Coronary artery (tissue), 2 donors: ENCODE results near the gene NKAP.
"Not testable (repeated sequence)": the region's sequence is repeated elsewhere in the genome, so short reads cannot be mapped to it uniquely, and the experiment has no call there.

Experiments used
- DNase-seq: peaks from one replicate; pipeline ENCODE4 v3.0.0-alpha.2; 2017; ENCODE audit warnings: low spot score
- H3K27ac ChIP-seq, 2 donors: fragments of 200-600 bp; sonication (generic); one replicate each; pipeline ENCODE4 v1.5.1; 2016 to 2019
- H3K4me3 ChIP-seq: fragments of 200-600 bp; sonication (generic); 2 replicates; pipeline ENCODE4 v1.5.1; 2016; ENCODE audit warnings: mild to moderate bottlenecking, moderate library complexity
- TF ChIP-seq, protein P1 (sequence below): fragments of 200-600 bp; sonication (generic); IDR thresholded peaks from one replicate; pipeline ENCODE4 v1.5.1; 2019; ENCODE audit warnings: antibody characterized with exemption

The NKAP gene

DNA sequence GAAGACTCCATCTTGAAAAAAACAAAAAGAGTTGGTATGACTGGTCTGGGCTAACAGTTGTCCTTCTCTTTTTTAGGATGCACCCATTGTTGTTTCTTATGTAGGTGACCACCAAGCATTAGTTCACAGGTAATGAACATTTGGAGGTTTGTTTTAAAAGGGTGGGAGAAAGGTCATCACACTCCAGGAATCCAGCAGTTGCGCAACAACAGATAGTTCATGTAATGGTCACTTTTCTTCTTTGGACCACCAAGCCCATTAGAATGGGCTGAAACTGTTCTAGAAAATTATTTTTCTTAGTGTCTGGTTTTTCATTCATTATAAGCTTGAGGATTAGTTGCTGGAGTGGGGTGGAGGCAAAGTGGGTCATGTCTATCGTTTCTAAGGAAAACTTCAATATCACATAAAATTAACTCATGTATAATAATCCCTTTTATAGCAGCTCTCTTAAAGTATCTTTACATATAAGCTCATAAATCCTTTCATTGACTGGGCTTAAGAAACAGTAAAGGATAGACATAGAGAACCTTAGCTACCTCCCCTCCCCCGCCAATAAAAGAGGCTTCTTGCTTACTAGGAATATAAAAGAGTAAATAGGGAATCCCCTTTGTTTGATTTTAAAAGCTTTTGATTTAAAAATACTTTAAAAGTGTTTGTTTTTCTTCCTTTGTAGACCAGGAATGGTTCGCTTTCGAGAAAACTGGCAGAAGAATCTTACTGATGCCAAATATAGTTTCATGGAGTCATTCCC is 23.5 kb downstream of the NKAP start:
- Histone ChIP-seq H3K4me3 (no peak overlapping the region), H3K27ac (no peak overlapping the region)
- TF ChIP-seq, protein P1, sequence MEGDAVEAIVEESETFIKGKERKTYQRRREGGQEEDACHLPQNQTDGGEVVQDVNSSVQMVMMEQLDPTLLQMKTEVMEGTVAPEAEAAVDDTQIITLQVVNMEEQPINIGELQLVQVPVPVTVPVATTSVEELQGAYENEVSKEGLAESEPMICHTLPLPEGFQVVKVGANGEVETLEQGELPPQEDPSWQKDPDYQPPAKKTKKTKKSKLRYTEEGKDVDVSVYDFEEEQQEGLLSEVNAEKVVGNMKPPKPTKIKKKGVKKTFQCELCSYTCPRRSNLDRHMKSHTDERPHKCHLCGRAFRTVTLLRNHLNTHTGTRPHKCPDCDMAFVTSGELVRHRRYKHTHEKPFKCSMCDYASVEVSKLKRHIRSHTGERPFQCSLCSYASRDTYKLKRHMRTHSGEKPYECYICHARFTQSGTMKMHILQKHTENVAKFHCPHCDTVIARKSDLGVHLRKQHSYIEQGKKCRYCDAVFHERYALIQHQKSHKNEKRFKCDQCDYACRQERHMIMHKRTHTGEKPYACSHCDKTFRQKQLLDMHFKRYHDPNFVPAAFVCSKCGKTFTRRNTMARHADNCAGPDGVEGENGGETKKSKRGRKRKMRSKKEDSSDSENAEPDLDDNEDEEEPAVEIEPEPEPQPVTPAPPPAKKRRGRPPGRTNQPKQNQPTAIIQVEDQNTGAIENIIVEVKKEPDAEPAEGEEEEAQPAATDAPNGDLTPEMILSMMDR = no peak
- no peak for DNase-seq

DNA sequence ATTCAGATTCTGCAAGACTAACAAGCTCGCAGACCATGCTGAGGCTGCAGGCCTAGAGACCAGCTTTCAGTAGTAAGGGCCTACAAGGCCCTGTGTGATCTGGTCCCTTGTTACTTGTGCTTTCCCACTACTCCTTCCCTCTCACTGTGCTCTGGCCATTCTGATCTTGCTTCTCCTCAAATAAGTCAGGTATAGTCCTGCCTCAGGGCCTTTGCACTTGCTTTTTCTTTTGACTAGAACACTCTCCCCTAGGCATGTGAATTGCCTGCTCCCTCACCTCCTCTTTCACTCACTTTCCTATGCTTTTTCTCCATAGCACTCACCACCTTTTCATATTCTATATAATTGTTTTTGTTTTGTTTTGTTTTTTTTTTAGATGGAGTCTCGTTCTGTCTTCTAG is 25.7 kb downstream of the NKAP start:
- DNase-seq = no peak
- Histone ChIP-seq H3K4me3 (no peak overlapping the region), H3K27ac (no peak overlapping the region)
- TF ChIP-seq, protein P1 = no peak

DNA sequence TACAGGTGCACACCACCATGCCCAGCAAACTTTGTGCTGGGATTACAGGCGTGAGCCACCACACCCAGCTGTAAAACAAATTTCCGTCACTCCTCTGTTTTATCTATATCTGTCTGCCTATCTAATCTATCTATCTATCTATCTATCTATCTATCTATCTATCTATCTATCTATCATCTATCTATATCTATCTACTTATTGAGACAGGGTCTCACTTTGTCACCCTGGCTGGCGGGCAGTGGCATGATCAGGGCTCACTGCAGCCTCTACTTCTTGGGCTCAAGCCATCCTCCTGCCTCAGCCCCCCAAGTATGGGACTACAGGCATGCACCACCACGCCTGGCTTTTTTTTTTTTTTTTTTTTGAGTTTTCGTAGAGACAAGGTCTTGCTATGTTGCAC is 27.2 kb downstream of the NKAP start:
- DNase-seq = no peak
- H3K27ac ChIP-seq = no peak overlapping the region
- H3K4me3 ChIP-seq = no peak overlapping the region
- TF ChIP-seq, protein P1 = no peak

DNA sequence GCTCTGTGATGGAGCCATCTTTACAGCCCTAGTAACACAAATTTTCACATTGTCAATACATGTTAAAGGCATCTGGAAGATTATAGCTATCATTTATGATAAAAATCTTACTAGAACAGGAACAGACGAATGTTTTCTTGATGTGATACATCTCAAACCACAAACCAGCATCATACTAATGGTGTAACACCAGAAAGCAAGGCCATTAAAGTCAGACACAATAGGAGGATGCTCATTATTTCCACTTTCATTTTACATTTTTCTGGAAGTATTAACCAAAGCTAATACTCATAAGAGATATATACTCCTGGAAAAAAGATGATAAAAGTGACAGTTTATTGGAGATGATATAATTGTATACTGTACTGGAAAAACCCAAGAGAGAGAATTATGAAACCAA is 42.6 kb downstream of the NKAP start:
- no peak for DNase-seq
- TF ChIP-seq, protein P1 = no peak
- Histone ChIP-seq H3K27ac (no peak overlapping the region), H3K4me3 (no peak overlapping the region)

DNA sequence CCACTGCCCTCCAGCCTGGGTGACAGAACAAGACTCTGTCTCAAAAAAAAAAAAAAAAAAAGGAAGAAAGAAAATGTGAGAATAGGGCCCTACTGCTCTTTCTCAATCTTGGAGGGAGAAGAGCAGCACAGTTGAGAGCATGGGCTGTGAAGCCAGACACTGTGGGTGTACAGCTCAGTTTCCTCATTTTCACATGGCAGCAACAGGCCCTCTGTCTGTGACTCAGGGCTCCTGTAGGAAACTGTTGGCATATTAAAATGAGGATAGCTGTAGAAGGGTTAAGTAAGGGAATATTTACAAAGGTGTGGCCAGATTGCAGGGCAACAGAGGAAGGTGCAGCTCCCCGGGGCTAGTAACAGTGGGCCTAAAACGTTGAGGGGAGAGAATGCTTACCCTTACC is 44.4 kb downstream of the NKAP start:
- no peak overlapping the region for H3K4me3 ChIP-seq
- TF ChIP-seq, protein P1 = no peak
- no peak for DNase-seq
- H3K27ac ChIP-seq = no peak overlapping the region

DNA sequence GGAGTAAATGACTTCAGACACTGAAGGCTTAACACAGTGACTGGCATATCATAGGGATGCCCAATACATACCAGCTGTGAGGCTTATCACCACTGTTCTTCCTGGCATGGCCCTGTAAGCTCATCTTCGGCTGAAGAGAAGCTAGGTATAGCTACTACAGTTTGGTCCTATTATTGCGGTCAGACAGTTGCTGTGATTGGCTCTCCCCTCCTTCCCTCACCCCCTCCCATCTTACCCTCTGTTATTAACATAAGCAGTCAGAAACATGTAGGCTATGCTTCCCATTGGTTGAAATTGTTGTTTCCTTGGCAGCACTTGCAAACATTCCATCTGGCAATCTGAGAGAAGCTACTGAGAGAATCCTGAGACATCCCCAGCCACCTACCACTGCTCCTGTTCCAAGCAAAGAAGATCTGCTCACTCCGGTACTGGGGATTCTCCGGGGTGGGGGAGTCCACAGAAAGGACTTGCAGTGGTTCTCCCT is 47.7 kb downstream of the NKAP start, which contains the start of gene AKAP14:
AKAP14 (plus strand) TSS at position 51 of the 484 bp plus-strand sequence. CDS start 7,331 bp downstream, outside the sequence.
- TF ChIP-seq, protein P1 = no peak
- no peak within 1 kb of the TSS for H3K4me3 ChIP-seq
- H3K27ac ChIP-seq = no peak within 1 kb of the TSS
- DNase-seq = no peak

DNA sequence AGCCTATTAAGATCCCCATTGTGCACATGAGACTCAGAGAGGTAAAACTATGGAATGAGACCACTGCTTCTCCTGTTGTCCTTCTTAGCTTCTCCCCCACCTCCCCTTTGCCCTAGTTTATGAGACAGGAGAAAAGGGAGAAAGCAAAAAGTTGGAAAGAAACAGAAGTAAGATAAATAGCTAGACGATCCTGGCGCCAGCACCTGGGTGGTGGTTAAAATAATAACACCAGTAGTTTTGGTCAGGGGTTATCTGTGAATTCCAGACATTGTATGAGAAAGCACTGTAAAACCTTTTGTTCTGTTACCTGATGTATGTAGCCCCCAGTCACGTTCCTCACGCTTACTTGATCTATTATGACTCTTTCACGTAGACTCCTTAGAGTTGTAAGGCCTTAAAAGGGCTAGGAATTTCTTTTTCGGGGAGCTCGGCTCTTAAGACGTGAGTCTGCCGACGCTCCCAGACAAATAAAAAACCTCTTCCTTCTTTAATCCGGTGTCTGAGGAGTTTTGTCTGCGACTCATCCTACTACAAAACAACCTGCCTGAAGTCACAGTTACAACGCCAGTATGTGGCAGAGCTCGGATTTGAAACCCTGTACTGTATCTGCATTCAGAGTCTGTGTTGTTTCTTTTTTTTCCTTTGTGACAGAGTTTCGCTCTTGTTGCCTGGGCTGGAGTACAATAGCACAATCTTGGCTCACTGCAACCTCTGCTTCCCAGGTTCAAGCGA is 51.4 kb downstream of the NKAP start:
- H3K27ac ChIP-seq, DNase-seq, H3K4me3 ChIP-seq: not testable (repeated sequence)

GRCh38 chrX:119890626-119891025 is 52.9 kb downstream of the NKAP start:
- not testable (repeated sequence) for DNase-seq, H3K27ac ChIP-seq, H3K4me3 ChIP-seq
